NCI-H1436 (cell line): ENCODE data around the gene PHB1.
"Not testable (repeated sequence)": the region's sequence is repeated elsewhere in the genome, so short reads cannot be mapped to it uniquely, and the experiment has no call there.

Experiments used
- DNase-seq: peaks from one replicate; lab custom pipeline; 2025; lab: John Stamatoyannopoulos, UW

PHB1 gene

DNA sequence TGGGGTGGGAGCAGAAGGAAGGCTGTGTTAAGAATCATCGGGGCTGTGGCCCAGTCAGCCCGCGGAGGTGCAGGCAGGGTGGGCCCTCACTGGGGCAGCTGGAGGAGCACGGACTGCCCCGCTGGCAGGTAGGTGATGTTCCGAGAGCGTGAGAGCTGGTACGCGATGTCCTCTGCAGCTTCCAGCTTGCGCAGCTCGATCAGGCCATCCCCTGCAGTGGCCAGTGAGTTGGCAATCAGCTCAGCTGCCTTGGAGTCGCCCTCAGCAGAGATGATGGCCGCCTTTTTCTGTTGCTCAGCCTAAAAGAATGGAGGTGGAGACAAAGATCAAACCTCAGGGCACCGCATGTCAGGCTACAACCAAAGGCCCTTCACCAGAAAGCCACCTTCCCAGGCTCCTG is 9.8 kb downstream of the PHB1 start:
- no peak for DNase-seq

DNA sequence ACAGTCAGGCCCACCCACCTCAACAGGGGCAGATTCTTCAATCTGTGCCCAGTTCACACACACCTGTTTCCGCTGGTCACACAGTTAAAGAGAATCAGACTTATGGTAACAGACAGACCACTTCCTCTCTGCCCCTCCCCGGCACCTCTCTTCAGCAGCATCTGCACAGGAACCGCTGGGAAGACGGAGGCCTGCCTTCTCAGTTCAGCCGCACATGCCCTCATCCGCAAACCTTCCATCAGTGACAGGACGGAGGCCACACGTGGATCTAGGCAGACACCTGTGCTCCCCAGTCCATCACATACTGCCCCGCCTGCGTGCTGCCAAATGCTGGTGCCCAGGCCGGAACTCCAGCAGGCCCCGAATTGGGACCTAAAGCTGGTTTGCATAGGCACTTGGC is 10.3 kb downstream of the PHB1 start:
- DNase-seq: no peak

GRCh38 chr17:49403514-49404289 is 11.0 kb downstream of the PHB1 start:
- no peak for DNase-seq

DNA sequence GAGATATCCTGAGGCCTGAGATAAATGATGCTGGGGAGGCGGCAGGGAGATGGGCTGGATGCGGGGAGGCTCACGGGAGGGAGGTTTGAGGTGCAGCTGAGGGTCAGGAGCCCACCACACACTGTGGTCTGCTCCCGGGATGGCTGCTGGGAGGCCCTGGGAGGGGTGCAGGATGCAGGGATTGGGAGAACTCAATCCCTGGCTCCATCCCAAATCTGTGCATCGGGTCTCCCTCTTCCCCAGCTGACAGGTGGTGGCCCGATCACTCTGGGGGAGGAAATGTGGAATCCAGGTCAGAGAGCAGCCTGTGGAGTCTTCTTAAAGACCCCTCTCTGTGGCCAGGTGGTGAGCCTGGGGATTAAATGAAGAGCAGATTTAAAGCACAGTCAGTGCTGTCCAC is 12.0 kb downstream of the PHB1 start:
- DNase-seq: no peak

- no peak for DNase-seq
Measured at GRCh38 chr17:49401971-49402611, 12.6 kb downstream of the PHB1 start.

DNA sequence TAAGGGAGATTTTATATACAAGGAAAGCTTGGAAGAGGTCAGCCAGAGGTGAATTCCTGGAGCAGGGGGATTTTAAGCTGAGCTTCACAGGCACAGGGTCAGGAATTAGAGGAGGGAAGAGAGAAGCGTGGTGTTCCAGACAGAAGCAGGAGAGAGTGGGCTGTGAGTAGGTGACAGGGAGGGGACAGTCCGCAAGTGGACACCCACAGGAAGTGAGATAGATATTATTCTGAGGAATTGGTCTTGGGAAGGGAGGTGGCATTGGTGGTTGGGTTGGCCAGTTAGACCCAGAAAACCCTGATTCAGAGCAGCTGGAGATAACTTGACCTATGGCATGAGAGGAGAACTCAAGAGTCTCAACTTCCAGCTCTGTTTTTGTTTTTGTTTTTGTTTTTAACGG is 14.7 kb downstream of the PHB1 start:
- no peak for DNase-seq

DNA sequence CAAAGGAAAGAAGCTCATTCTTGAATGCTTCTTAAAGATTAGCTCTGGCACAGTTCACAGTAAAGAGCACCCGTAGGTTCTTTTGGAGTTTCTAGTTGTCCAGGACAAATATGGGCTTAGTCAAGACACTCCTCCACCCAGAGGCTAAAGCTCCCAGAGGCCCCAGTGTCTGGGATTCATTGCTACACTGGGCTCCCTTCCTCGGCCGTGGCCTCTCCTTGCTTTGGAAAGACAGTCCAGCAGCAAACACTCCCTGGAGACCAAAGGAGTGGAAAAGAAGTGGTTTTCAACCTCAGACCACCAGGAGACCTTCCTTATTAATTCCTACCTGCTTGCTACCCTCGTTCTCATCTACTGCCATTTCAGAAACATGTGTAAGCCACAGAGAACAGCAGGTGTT is 17.1 kb downstream of the PHB1 start:
- no peak for DNase-seq

DNA sequence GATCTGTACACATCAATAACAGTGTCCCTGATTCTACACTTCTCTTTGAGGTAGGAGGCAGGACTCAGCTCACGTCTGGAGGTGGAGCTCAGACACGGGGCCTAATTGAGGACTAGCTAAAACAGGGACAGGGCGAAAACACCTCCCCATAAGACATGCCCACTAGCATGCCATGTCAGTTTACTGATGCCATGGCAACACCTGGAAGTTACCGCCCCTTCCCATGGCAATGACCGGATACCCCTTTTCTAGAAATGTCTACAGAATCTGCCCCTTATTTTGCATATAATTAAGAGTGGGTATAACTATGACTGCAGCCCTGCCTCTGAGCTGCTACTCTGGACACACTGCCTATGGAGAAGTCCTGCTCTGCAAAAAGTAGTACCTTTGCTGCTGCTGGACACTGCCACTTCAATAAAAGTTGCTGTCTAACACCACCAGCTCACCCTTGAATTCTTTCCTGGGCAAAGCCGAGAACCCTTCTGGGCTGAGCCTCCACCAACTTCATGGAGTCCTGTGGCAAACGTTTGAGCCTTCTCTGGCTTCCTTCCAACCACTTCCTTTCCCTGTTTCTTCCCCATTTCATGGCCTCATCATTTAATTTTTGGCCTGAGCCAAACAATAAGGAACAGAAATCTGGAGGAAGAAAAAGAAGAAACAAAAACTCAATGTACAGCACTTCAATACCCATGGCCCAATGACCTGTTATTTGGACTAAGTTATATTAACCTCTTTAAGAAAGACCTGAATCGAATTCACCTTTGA is 21.0 kb downstream of the PHB1 start:
- no peak for DNase-seq

DNA sequence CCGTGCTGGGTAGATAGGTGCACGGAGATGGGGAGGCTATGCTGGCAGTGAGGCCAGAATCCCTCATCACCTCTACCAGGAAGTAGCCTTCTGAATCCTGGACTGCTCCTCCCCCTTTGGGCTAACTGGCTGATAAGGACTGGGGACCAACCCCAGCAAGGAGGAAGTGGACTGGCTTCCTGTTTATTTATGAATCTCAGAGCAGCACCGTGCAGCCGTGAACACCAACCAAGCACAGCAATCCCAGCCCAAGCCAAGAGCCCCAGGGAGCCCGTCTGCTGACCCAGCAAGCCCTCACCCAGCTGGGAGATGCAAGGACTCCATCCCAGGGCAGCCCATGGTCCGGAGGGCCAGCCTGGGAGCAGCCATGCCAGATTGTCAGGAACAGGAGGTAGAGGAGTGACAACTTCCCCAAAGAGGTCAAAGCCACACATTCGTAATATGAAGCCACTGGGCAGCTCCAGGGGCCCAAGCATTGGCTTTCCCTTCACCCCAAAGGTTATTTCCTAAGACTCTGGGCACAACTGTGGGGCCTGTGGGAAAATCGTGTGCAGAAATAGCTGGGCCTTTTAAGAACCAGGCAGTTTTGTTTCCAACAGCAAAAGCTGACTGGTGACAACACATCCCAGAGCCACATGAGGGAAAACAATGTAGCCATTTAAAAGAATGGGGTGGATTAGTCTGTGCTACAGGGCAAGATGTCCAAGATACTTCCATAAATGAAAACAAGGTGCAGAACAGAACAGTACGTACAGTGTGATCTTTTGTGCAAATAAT is 23.9 kb downstream of the PHB1 start:
- no peak for DNase-seq

DNA sequence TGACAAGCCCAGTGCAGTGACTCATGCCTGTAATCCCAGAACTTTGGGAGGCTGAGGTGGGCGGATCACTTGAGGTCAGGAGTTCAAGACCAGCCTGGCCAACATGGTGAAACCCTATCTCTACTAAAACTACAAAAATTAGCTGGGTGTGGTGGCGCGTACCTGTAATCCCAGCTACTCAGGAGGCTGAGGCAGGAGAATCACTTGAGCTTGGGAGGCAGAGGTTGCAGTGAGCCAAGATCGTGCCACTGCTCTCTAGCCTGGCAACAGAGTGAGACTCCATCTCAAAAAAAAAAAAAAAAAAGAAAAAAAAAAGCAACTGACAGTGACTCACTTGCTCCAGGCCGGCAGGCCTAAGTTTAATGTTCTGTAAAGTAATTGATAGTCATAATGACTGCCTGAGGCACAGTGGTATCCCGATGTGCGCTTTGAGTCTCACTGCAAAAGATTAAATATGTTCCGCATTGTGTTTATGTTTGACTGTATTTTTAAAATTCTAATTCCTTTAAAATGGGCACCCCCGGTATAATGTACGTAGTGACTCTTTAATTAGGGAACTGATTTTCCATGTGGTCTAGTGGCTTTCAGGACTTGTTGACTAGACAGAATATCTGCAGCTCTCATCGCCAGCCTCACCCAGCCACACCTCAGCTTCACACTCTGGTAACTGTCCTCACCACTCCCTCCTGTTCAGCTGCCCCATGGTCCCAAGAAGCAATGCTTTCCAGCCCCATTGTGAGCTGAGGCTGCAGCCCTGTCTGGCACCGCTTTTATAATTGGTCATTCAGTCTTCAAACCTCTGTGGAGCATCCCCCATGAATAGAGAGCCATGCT is 25.0 kb downstream of the PHB1 start:
- not testable (repeated sequence) for DNase-seq

DNA sequence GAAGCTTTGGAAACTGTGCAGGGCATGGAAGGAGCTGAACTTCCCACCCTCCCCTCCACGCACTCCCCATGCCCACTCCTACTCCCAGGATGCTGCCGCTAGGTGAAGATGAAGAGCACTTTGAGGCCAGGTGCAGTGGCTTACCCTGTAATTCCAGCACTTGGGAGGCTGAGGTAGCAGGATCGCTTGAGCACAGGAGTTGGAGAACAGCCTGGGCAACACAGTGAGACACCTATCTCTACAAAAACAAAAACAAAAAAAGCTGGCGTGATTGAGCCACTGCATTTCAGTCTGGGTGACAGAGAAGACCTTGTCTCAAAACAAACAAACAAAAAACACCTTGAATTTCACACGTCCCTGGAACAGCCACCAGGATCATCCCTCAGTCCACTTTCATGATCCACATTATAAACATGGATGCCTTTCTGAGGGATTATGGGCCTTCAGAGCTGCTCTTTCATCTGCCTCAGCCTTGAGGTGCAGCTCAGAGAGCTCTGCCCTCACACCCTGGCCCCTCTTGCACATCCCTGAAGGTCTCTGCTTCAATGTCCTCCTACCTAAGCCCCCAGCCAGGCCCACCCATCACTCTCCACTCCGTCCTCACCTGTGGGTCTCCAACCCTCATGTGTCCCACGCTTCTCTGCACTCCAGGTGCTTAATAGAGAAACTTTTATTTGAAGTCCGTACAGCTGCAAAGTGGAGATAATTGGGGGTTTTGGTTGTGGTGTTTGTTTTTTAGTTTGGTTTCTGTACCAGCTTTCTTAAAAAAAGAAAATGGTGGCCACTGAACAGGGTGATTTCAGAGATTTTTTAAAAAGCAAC is 25.8 kb downstream of the PHB1 start:
- DNase-seq: no peak

DNA sequence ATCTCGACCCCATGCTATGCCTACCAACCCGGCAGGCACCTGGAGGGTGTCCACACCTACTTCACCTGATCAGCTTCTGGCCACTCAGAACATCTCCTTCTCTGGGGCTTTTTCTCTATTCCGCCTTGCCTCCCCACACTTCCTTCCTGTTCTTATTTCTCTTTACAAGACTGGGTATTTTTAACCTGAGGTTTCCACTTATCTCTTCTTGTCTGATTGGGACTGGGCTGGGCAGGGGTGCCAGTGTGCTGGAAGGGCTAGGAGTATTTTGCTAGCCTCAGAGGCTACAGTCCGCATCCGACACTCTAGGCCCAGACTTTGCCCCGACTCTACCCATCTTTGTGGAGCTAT is 26.4 kb downstream of the PHB1 start:
- no peak for DNase-seq

GRCh38 chr17:49387498-49388289 is 27.0 kb downstream of the PHB1 start:
- DNase-seq: no peak

- DNase-seq: no peak
Measured at GRCh38 chr17:49386373-49386772, 28.3 kb downstream of the PHB1 start.

DNA sequence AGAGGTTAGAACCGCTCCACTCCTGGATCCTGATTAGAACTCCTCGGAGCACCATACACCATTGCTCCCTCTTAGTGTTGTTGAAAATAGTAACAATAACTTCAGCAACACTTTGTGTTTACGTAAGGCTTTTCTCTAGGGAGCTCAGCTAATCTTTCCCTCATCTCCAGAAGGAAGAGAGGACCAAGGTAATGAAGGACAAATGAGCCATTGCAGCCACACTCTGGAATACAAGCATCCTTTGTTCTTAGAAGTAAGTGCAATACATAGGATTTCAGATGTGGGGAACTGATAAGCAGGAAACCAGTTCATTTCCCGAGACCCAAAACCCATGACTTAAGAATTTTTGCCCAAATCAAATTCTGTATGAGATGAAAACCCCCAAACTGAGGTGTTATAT is 29.7 kb downstream of the PHB1 start:
- DNase-seq: no peak

GRCh38 chr17:49383060-49383459 is 31.6 kb downstream of the PHB1 start:
- DNase-seq: no peak

- no peak for DNase-seq
Measured at GRCh38 chr17:49382556-49382955, 32.1 kb downstream of the PHB1 start.

- no peak for DNase-seq
Measured at GRCh38 chr17:49381793-49382192, 32.9 kb downstream of the PHB1 start.

DNA sequence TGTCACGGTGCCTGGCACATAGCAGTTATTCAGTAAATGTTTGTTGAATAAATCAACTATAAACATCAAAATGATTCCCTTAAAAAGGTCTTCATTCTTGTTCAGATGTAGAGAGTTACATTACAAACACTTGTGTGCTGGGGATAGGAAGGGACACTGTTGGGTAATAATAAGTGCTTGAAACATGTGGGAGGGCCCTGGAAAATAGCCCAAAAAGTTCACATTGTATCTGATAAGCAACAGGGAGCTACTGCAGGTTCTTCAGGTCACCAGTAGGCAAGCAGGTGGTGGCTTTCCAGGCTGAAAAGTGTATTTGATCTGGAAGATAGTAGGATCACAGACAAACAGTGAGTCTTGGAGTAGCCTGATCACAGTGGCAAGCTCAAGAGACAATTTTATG is 33.6 kb downstream of the PHB1 start:
- no peak for DNase-seq

DNA sequence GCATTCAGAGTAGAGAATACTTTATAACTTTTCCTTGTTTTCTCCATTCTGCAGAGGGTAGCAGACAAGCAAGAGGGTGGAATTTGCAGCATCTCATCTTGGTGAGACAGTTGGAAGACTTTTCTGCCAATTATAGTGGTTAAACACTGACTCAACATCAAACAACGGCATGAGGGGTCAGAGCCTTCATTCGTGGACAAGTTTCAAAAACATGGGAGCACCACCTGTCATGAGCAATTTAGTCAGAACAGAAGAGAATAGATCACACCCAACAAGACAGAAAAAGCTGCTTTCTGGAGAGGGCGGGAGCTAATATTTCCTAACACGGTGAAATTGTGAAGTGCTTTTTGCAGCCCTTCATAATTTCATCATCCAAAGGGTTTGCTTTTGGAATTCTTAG is 34.8 kb downstream of the PHB1 start:
- DNase-seq: no peak
